Measurements from ENCODE around the gene MEIOSIN. TPM values are rescaled to one million over a fixed set of nuclear protein-coding genes. Genes with fewer than 3 reads are reported as not detected.

Gene MEIOSIN
- total and polyA plus RNA-seq, 9 of the 15 experiments (the other 6 are each of a cell fraction or from before 2014, with no cell fraction given): 0.06 to 2.0 (median 0.76) TPM

- 0 out of 2 replicates have a peak, but pooled peaks have one; percentile 34 for TF ChIP-seq THAP12 (CRISPR knock-in tag; IDR thresholded peaks at IDR 0.05)
- TF ChIP-seq KDM5B (IDR thresholded peaks at IDR 0.05; ENCODE audit: insufficient replicate concordance, low read depth, low read length): peak; percentile 52
- TF ChIP-seq TAF1 (IDR thresholded peaks at IDR 0.05; ENCODE audit: control insufficient read depth, extremely low read depth, insufficient read depth, low read length, severe bottlenecking): peak; percentile 32
- peak; percentile 78 for TF ChIP-seq NFYB (IDR thresholded peaks at IDR 0.05; ENCODE audit: extremely low read depth, insufficient read length)
- no peak for TF ChIP-seq NR2C2 (CRISPR knock-in tag; IDR thresholded peaks at IDR 0.05)
- TF ChIP-seq NR2C2 (tag; IDR thresholded peaks at IDR 0.05): peak; percentile 50; the same call in 1 of the 2 replicates
- TF ChIP-seq FOXK2 (conservative IDR thresholded peaks at IDR 0.05 in 1 of 2, IDR thresholded peaks at IDR 0.05 in 1 of 2; ENCODE audit: low read depth in 2 of 2): peak; percentile 39; a peak in 1 of 4 replicates
- peak in 1 of 2 experiments; percentile 75; a peak in 2 of 4 replicates for TF ChIP-seq HDAC1 (IDR thresholded peaks at IDR 0.05)
- peak; percentile 91 for TF ChIP-seq HNRNPLL (IDR thresholded peaks at IDR 0.05; ENCODE audit: low read depth, low read length, poor library complexity, severe bottlenecking)
- peak; percentile 86 for TF ChIP-seq RBFOX2 (IDR thresholded peaks at IDR 0.05; ENCODE audit: low read depth, low read length)
- TF ChIP-seq RBM22 (IDR thresholded peaks at IDR 0.05; ENCODE audit: low read depth, low read length, poor library complexity, severe bottlenecking): no peak
- TF ChIP-seq KLF13 (tag; IDR thresholded peaks at IDR 0.05; ENCODE audit: borderline replicate concordance, low read depth): no peak; the same call in 1 of the 2 replicates
- 0 out of 2 replicates have a peak, but pooled peaks have one; percentile 58 for TF ChIP-seq ZNF232 (CRISPR knock-in tag; IDR thresholded peaks at IDR 0.05)
- TF ChIP-seq HINFP (tag; conservative IDR thresholded peaks at IDR 0.05; ENCODE audit: low read depth): peak; percentile 97
- 0 out of 2 replicates have a peak, but pooled peaks have one; percentile 71 for TF ChIP-seq RB1 (IDR thresholded peaks at IDR 0.05; ENCODE audit: low read depth)
- peak; percentile 18; the same call in 1 of the 2 replicates for TF ChIP-seq CEBPG (CRISPR knock-in tag; IDR thresholded peaks at IDR 0.05)
- TF ChIP-seq CEBPG (tag; conservative IDR thresholded peaks at IDR 0.05 in 1 of 2, IDR thresholded peaks at IDR 0.05 in 1 of 2): no peak
- 0 out of 2 replicates have a peak, but pooled peaks have one; percentile 32 for TF ChIP-seq ELF2 (CRISPR knock-in tag; IDR thresholded peaks at IDR 0.05)
- TF ChIP-seq TEAD1 (CRISPR knock-in tag; IDR thresholded peaks at IDR 0.05): peak in 1 of 2 experiments; percentile 87; a peak in 2 of 4 replicates
- peak; percentile 59; the same call in 1 of the 2 replicates for TF ChIP-seq HDGF (IDR thresholded peaks at IDR 0.05)
- TF ChIP-seq KAT8 (IDR thresholded peaks at IDR 0.05; ENCODE audit: low read depth): no peak
- peak; percentile 63; the same call in 1 of the 2 replicates for TF ChIP-seq USF1 (CRISPR knock-in tag; IDR thresholded peaks at IDR 0.05)
Observed at GRCh38 chr19:45692187-45693105, 40.8 kb upstream of the MEIOSIN start, which contains the start of gene QPCTL (continued).
